DMS153 (cell line): ENCODE data around the gene MCF2L2.
"Not testable (repeated sequence)": the region's sequence is repeated elsewhere in the genome, so short reads cannot be mapped to it uniquely, and the experiment has no call there.

Experiments
- DNase-seq: peaks from one replicate; lab custom pipeline; 2025; lab: John Stamatoyannopoulos, UW

Gene MCF2L2

DNA sequence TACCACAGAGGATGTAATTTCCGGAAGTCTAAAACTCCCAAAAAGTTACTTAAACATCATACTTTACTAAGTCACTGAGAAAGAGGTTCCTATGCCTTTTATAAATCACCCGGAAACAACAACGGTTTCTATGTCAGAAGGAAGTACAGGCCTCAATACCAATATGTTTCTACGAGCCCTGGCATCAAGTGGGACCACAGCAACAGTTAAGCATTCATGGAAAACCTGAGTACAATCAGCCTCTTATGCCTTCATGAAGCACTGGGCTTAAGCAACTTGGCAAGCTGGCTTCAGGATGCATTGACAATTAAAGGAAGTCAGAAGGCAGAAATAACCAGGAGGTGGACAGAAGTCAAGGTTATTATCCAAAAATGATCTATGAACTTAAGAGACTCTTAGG, 194.5 kb downstream of the MCF2L2 start:
- no peak for DNase-seq

GRCh38 chr3:183230826-183231225, 197.6 kb downstream of the MCF2L2 start:
- no peak for DNase-seq

- not testable (repeated sequence) for DNase-seq
Observed at GRCh38 chr3:183230251-183230650, 198.2 kb downstream of the MCF2L2 start.

DNA sequence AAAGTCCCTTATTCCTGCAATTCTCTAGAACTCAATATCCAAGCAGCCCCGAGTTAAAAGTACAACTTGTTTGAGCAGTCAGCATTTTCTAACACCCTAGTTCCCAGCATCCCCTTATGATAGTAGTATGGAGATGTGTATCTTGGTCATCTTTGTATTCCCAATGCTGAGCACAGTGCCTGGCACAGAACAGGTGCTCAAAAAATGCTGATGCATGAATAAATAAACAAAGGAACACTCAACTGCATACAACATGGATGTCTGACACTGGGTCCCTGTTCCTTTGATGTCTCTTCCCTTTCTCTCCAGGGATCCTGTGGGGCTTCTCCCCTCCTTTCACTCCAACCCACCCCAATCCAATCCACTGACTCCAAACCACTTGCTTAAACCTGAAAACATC, 199.2 kb downstream of the MCF2L2 start:
- no peak for DNase-seq

GRCh38 chr3:183227586-183227985, 200.8 kb downstream of the MCF2L2 start:
- no peak for DNase-seq

- no peak for DNase-seq
Observed at GRCh38 chr3:183226333-183226890, 202.0 kb downstream of the MCF2L2 start.

- no peak for DNase-seq
Observed at GRCh38 chr3:183224180-183224970, 204.0 kb downstream of the MCF2L2 start.

DNA sequence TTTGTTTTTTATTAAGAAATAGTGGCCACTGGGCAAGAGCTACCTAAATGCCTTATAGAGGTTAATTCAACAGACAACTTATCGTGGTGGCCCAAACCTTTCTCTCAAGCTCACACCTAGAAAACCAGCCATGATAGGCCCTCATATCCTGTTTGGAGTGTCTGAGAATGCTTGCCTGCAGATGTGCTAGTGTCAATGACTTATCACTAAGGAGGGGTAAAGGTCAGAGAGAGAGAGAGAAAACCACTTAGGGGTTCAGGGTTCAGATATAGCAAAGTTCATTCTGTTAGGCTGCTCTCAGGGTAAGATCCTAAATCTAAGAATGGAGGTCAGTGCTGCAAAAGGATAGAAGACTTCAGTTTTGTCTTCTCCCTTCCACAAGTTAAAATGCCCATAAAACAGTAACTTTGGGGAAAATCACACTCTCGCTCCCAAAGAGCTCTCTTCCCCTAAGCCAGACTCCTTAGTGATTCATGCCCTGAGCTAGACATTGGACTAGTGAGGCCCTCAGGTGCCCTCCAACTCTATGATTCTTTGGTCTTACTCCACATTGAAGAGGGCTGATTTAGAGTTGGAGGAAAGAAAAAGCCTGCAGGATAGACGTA, 205.7 kb downstream of the MCF2L2 start:
- DNase-seq = no peak

- DNase-seq = no peak
Observed at GRCh38 chr3:183220828-183221227, 207.6 kb downstream of the MCF2L2 start.

GRCh38 chr3:183218826-183219225, 209.6 kb downstream of the MCF2L2 start:
- no peak for DNase-seq

- DNase-seq = no peak
Observed at GRCh38 chr3:183217548-183218332, 210.7 kb downstream of the MCF2L2 start.

GRCh38 chr3:183215591-183216202, 212.7 kb downstream of the MCF2L2 start:
- no peak for DNase-seq

GRCh38 chr3:183214277-183214612, 214.2 kb downstream of the MCF2L2 start:
- DNase-seq = no peak

GRCh38 chr3:183213415-183214276, 214.8 kb downstream of the MCF2L2 start:
- DNase-seq = peak; percentile 20

DNA sequence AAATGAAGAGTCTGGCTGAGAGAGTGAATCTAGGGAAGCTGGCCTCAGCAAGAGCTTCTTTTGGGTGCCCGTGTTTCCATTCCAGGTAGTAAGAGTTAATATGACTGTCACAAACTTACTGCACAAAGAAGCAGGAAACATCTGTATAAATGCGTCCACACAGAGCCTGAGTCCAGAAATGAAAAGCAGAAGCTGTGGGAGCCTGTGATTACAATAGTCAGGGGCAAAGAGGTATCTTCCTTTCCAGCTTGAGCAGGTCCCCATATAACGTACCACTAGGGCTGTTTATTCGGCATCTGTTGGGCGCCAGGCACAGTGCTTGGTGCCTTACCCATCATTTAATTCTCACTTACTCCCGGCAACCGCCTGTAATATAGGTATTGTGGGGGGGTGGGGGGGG, 215.9 kb downstream of the MCF2L2 start:
- no peak for DNase-seq

DNA sequence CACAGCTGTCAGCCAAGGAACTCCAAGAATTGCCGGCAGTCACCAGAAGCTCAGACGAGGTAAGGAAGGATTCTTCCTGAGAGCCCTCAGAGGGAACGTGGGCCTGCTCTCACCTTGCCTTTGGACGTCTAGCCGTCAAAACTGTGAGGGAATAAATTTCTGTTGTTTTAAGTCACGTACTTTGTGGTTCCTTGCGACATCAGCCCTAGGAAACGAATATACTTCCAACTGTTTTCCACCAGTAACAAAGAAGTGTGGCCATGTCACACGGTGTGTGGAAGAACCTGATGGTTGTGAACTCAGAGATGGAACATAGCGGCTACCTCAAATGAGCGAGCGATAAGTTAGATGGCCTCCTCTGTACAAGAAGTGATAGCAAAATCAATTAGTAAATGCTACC, 216.3 kb downstream of the MCF2L2 start:
- no peak for DNase-seq

- DNase-seq = no peak
Observed at GRCh38 chr3:183211352-183211751, 217.1 kb downstream of the MCF2L2 start.

DNA sequence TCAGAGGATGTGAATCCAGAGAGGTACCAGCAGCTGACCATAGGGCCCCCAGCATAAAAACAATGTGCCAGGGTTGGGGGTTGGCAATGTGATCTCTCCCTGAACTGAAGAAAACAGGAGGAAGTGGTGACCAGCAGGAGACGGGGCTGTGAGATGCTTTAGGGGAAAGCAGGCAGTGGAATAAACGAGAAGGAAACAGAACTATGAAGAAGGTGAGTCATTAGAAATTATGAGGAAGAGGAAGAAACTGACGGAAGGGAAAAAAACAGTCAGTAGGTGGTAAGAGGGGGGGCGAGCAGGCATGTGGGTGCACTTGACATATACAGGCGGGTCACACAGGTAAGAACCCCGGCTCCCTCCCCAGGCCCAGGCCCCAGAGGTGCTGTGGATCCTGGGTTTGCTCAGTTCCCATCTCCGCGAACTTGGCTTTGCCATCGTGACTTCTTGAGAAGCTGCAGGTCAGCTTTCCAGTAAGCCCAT, 217.5 kb downstream of the MCF2L2 start:
- DNase-seq = no peak

- no peak for DNase-seq
Observed at GRCh38 chr3:183210341-183210740, 218.1 kb downstream of the MCF2L2 start.

DNA sequence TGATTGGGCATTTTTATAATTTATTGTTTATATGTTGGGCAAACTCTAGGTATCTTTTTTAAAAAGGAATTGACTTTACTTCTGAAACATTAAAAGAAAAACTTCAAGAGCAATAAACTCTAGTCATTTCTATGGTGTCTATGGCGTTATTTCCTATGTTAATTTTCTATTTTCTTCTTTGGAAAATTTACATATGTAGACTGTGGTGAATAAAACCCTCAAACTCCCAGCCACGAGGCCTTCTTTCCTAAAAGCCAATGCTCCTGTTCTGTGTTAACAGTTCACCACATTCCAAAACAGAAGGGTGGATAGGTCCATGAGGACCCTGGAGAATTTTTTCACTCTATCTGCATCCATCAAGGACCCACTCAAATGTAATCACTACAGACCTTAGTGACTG, 219.6 kb downstream of the MCF2L2 start:
- DNase-seq = no peak

DNA sequence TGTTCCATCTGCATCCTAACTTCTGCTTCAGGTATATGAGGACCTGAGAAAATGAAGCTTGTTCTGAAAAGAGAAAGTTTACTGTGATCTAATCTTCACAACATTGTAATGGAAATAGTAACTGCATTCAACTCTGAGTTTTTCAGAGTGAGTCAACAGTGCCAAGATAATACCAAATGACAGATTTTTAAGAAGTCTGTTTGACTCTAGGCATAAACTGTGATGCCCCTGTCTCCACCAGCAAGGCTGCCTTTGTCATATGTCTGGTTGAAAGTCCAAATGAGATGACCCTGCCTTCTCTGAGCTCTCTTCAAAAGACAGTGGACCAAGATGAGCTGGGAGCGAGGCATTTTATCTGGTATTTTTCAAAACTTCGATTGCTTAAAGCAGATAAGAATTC, 220.2 kb downstream of the MCF2L2 start:
- no peak for DNase-seq
